ENCODE results near the gene GNA12. TPM values are rescaled to one million over a fixed set of nuclear protein-coding genes. Genes with fewer than 3 reads are reported as not detected.

Gene GNA12
- total and polyA plus RNA-seq, 9 of the 15 experiments (the other 6 are each of a cell fraction or from before 2014, with no cell fraction given) = 0.65 to 32.7 (median 9.6) TPM

DNA sequence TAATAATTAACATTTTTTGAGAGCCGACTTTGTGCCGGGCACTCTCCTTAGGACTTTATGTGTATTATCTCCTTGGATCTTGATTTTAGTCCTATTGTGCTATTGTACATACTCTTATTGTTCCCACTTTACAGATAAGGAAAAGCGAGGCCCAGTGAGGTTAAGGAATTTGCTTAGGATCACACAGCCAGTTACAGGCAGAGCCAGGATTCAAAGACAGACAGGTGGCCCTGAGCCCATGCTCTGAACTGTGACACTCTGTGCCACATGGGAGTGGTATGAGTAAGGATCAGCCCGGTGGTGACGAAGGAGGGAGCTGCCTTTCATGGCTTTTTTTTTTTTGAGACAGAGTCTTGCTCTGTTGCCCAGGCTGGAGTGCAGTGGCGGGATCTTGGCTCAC lies 15.8 kb upstream of the GNA12 start (continued):
- TF ChIP-seq RBM25 (IDR thresholded peaks at IDR 0.05; ENCODE audit: low read depth, low read length, severe bottlenecking) (peak; percentile 87), GTF2F1 (IDR thresholded peaks at IDR 0.05; ENCODE audit: low read depth, low read length) (no peak), KDM1A (IDR thresholded peaks at IDR 0.05) (peak; percentile 36 to 72; a peak in 2 of 4 replicates), ZNF197 (CRISPR knock-in tag; IDR thresholded peaks at IDR 0.05; ENCODE audit: low read depth) (no peak), ZNF124 (CRISPR knock-in tag; IDR thresholded peaks at IDR 0.05) (no peak), BCOR (IDR thresholded peaks at IDR 0.05) (peak; percentile 85), MAFG (tag; conservative IDR thresholded peaks at IDR 0.05) (no peak), ADNP (tag; IDR thresholded peaks at IDR 0.05) (peak; percentile 79), SMARCA5 (IDR thresholded peaks at IDR 0.05) (0 out of 2 replicates have a peak, but pooled peaks have one; percentile 15), HMG20A (CRISPR knock-in tag; conservative IDR thresholded peaks at IDR 0.05) (no peak), ZBTB40 (IDR thresholded peaks at IDR 0.05) (no peak), ZBTB40 (CRISPR knock-in tag; IDR thresholded peaks at IDR 0.05) (no peak), ZNF212 (CRISPR knock-in tag; IDR thresholded peaks at IDR 0.05) (no peak), ZKSCAN3 (CRISPR knock-in tag; IDR thresholded peaks at IDR 0.05) (no peak), ZNF696 (CRISPR knock-in tag; conservative IDR thresholded peaks at IDR 0.05) (no peak), EHMT2 (IDR thresholded peaks at IDR 0.05) (no peak), ZNF121 (CRISPR knock-in tag; conservative IDR thresholded peaks at IDR 0.05) (peak; percentile 57), RCOR1 (IDR thresholded peaks at IDR 0.05; ENCODE audit: borderline replicate concordance in 1 of 2, low read depth in 2 of 2, low read length in 2 of 2) (0 out of 4 replicates have a peak, but pooled peaks of 1 of the 2 experiments have one; percentile 13), THRAP3 (IDR thresholded peaks at IDR 0.05; ENCODE audit: borderline replicate concordance) (no peak), ZNF644 (tag; IDR thresholded peaks at IDR 0.05; ENCODE audit: low read depth) (no peak), FOSL1 (tag; conservative IDR thresholded peaks at IDR 0.05) (no peak), MNT (conservative IDR thresholded peaks at IDR 0.05) (no peak)

All from K562 (cell line).